ENCODE measurements around the gene SMTN. TPM values are rescaled to one million over a fixed set of nuclear protein-coding genes. Genes with fewer than 3 reads are reported as not detected.

SMTN gene
- total and polyA plus RNA-seq, 10 of the 15 experiments (the other 5 are each of a cell fraction or from before 2014, with no cell fraction given), result 0.92 to 21.9 (median 4.8) TPM

DNA sequence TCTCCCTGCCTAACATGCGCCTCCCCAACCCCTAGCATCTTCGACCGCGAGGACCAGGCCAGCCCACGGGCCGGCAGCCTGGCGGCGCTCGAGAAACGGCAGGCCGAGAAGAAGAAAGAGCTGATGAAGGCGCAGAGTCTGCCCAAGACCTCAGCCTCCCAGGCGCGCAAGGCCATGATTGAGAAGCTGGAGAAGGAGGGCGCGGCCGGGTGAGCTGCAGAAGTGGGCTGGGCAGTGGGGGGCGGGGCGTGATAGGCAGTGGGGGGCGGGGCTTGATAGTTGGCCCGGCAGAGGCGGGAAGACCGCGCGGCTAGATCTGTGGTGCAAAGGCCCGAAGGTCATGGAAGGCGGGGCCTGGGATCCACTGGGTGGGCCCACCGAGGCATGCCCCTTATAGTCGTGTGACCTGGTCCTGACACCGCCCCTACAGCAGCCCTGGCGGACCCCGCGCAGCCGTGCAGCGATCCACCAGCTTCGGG is 17.6 kb downstream of the SMTN start:
- no peak for ATAC-seq
- intact Hi-C loops (cut with micrococcal nuclease; ENCODE audit: unreplicated experiment), result no loop called here
- H3K4me3 ChIP-seq, result no peak overlapping the region
- no peaks in the 10 kb centered on the region; a peak in 1 of 4 replicates for H3K36me3 ChIP-seq (ENCODE audit: control insufficient read depth in 2 of 2, insufficient read depth in 2 of 2, low read length in 1 of 2)
- 97% methylated on average over 22 of the region's 36 CpGs for WGBS (ENCODE audit: insufficient coverage, insufficient replicate concordance, low lambda C conversion rate, missing lambda C conversion rate)
- no peaks in the 10 kb centered on the region for H3K79me2 ChIP-seq (ENCODE audit: control insufficient read depth, insufficient read depth, low read length)
- in situ Hi-C loops (cut with MboI), result no loop called here
- BruUV-seq (replicated peaks), result no TSS peak
- POLR2A ChIA-PET, result no interaction called here
- H3K9me3 ChIP-seq (replicated peaks; ENCODE audit: control insufficient read depth, insufficient read depth, low read length), result no peaks in the 10 kb centered on the region
- no peak overlapping the region for H3K4me2 ChIP-seq (ENCODE audit: control insufficient read depth, insufficient read depth)
- no peak overlapping the region for H2AFZ ChIP-seq (ENCODE audit: control insufficient read depth, low read depth, low read length)
- H3K4me1 ChIP-seq (ENCODE audit: control insufficient read depth, insufficient read depth, low read length), result no peaks in the 10 kb centered on the region
- no peaks in the 10 kb centered on the region for H4K20me1 ChIP-seq (ENCODE audit: control insufficient read depth, insufficient read depth)
- CTCF ChIA-PET, result no interaction called here
- SMC1A ChIA-PET (ENCODE audit: uncharacterized antibody, unreplicated experiment), result no interaction called here
- no peak for DNase-seq (ENCODE audit: low read depth, low spot score)
- RAD21 ChIA-PET (ENCODE audit: unreplicated experiment), result no interaction called here
- no peak for FAIRE-seq
- no peak overlapping the region for H3K27ac ChIP-seq (ENCODE audit: control insufficient read depth, insufficient read depth)
- no peak overlapping the region for H3K9ac ChIP-seq (ENCODE audit: control insufficient read depth, insufficient read depth, low read length)
- no peaks in the 10 kb centered on the region for H3K27me3 ChIP-seq (replicated peaks in 1 of 2; ENCODE audit: control insufficient read depth in 2 of 2, insufficient read depth in 2 of 2, low read length in 1 of 2)
- TF ChIP-seq NR2C2 (IDR thresholded peaks at IDR 0.05; ENCODE audit: borderline replicate concordance, control insufficient read depth, insufficient read length, low read depth) (no peak), GABPA (IDR thresholded peaks at IDR 0.05; ENCODE audit: low read depth) (no peak), SUZ12 (IDR thresholded peaks at IDR 0.05; ENCODE audit: unreplicated experiment) (no peak), RBBP5 (conservative IDR thresholded peaks at IDR 0.05) (no peak), TCF7 (IDR thresholded peaks at IDR 0.05; ENCODE audit: borderline replicate concordance) (no peak), BCL11A (IDR thresholded peaks at IDR 0.05; ENCODE audit: low read depth, low read length) (no peak), RFX5 (IDR thresholded peaks at IDR 0.05; ENCODE audit: low read depth, low read length) (no peak), TARDBP (IDR thresholded peaks at IDR 0.05; ENCODE audit: borderline replicate concordance) (no peak), RAD51 (IDR thresholded peaks at IDR 0.05) (no peak), ESRRA (IDR thresholded peaks at IDR 0.05; ENCODE audit: low read length) (no peak), SMAD1 (IDR thresholded peaks at IDR 0.05; ENCODE audit: low read depth, partially characterized antibody) (no peak)
- TF ChIP-seq, protein P1, sequence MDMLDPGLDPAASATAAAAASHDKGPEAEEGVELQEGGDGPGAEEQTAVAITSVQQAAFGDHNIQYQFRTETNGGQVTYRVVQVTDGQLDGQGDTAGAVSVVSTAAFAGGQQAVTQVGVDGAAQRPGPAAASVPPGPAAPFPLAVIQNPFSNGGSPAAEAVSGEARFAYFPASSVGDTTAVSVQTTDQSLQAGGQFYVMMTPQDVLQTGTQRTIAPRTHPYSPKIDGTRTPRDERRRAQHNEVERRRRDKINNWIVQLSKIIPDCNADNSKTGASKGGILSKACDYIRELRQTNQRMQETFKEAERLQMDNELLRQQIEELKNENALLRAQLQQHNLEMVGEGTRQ (IDR thresholded peaks at IDR 0.05; ENCODE audit: borderline replicate concordance, low read depth, low read length), result no peak
- TF ChIP-seq, protein P2, sequence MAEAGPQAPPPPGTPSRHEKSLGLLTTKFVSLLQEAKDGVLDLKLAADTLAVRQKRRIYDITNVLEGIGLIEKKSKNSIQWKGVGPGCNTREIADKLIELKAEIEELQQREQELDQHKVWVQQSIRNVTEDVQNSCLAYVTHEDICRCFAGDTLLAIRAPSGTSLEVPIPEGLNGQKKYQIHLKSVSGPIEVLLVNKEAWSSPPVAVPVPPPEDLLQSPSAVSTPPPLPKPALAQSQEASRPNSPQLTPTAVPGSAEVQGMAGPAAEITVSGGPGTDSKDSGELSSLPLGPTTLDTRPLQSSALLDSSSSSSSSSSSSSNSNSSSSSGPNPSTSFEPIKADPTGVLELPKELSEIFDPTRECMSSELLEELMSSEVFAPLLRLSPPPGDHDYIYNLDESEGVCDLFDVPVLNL (IDR thresholded peaks at IDR 0.05; ENCODE audit: low read depth, low read length), result no peak
- TF ChIP-seq, protein P3, sequence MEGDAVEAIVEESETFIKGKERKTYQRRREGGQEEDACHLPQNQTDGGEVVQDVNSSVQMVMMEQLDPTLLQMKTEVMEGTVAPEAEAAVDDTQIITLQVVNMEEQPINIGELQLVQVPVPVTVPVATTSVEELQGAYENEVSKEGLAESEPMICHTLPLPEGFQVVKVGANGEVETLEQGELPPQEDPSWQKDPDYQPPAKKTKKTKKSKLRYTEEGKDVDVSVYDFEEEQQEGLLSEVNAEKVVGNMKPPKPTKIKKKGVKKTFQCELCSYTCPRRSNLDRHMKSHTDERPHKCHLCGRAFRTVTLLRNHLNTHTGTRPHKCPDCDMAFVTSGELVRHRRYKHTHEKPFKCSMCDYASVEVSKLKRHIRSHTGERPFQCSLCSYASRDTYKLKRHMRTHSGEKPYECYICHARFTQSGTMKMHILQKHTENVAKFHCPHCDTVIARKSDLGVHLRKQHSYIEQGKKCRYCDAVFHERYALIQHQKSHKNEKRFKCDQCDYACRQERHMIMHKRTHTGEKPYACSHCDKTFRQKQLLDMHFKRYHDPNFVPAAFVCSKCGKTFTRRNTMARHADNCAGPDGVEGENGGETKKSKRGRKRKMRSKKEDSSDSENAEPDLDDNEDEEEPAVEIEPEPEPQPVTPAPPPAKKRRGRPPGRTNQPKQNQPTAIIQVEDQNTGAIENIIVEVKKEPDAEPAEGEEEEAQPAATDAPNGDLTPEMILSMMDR (IDR thresholded peaks at IDR 0.05 in 2 of 3, conservative IDR thresholded peaks at IDR 0.05 in 1 of 3; ENCODE audit: control insufficient read depth in 2 of 3, extremely low read depth in 1 of 3, insufficient read depth in 1 of 3, low read depth in 3 of 3, low read length in 3 of 3), result no peak
- TF ChIP-seq, protein P4, sequence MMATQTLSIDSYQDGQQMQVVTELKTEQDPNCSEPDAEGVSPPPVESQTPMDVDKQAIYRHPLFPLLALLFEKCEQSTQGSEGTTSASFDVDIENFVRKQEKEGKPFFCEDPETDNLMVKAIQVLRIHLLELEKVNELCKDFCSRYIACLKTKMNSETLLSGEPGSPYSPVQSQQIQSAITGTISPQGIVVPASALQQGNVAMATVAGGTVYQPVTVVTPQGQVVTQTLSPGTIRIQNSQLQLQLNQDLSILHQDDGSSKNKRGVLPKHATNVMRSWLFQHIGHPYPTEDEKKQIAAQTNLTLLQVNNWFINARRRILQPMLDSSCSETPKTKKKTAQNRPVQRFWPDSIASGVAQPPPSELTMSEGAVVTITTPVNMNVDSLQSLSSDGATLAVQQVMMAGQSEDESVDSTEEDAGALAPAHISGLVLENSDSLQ (IDR thresholded peaks at IDR 0.05), result no peak
- TF ChIP-seq, protein P5, sequence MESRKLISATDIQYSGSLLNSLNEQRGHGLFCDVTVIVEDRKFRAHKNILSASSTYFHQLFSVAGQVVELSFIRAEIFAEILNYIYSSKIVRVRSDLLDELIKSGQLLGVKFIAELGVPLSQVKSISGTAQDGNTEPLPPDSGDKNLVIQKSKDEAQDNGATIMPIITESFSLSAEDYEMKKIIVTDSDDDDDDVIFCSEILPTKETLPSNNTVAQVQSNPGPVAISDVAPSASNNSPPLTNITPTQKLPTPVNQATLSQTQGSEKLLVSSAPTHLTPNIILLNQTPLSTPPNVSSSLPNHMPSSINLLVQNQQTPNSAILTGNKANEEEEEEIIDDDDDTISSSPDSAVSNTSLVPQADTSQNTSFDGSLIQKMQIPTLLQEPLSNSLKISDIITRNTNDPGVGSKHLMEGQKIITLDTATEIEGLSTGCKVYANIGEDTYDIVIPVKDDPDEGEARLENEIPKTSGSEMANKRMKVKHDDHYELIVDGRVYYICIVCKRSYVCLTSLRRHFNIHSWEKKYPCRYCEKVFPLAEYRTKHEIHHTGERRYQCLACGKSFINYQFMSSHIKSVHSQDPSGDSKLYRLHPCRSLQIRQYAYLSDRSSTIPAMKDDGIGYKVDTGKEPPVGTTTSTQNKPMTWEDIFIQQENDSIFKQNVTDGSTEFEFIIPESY (IDR thresholded peaks at IDR 0.05), result no peak
